Fibroblast of lung (primary cell): ENCODE results near the gene C8G. TPM values are rescaled to one million over a fixed set of nuclear protein-coding genes. Genes with fewer than 3 reads are reported as not detected.
A peak's percentile ranks its signal among the peaks of the same experiment; 100 is the strongest.

ENCODE experiments used
- DNase-seq, 2 donors: peaks; one replicate each; pipeline versions ENCODE4 v3.0.0 to v3.0.0-alpha.2; 2010; ENCODE audit warnings: low read depth in 2 of 2
- H2AFZ ChIP-seq: 2 replicates; pipeline ENCODE4 v1.5.1; 2012; ENCODE audit warnings: low read length, control low read depth, inconsistent platforms
- H3K27ac ChIP-seq: 2 replicates; pipeline ENCODE4 v1.5.1; 2011; ENCODE audit warnings: low read length, control low read depth; ENCODE audit not compliant: insufficient read depth
- H3K27me3 ChIP-seq: 2 replicates; pipeline ENCODE4 v1.5.1; 2011; ENCODE audit warnings: mild to moderate bottlenecking, low read length; ENCODE audit not compliant: control insufficient read depth, insufficient read depth
- H3K36me3 ChIP-seq: 2 replicates; pipeline ENCODE4 v1.5.1; 2011; ENCODE audit warnings: low read length; ENCODE audit not compliant: control insufficient read depth, insufficient read depth
- H3K4me1 ChIP-seq: 2 replicates; pipeline ENCODE4 v1.5.1; 2011; ENCODE audit warnings: low read length; ENCODE audit not compliant: control insufficient read depth, insufficient read depth; ENCODE audit errors: extremely low read depth
- H3K4me2 ChIP-seq: 2 replicates; pipeline ENCODE4 v1.5.1; 2011; ENCODE audit warnings: low read length, control low read depth; ENCODE audit not compliant: insufficient read depth; ENCODE audit errors: extremely low read depth
- H3K4me3 ChIP-seq, 4 experiments: fragments of 200-600 bp in 1 of 4; sonication (generic) in 1 of 4; replicated peaks in 1 of 4; 2 replicates each; pipeline ENCODE4 v1.5.1; 2011 to 2016; ENCODE audit warnings: low read length in 4 of 4, low read depth in 3 of 4, mild to moderate bottlenecking in 3 of 4, control low read depth in 2 of 4, inconsistent platforms in 1 of 4, mixed read lengths in 1 of 4; ENCODE audit not compliant: insufficient read depth in 1 of 4; ENCODE audit errors: control extremely low read depth in 1 of 4
- H3K79me2 ChIP-seq: 2 replicates; pipeline ENCODE4 v1.5.1; 2012; ENCODE audit warnings: mild to moderate bottlenecking, low read length, inconsistent platforms; ENCODE audit not compliant: control insufficient read depth, insufficient read depth
- H3K9ac ChIP-seq: 2 replicates; pipeline ENCODE4 v1.5.1; 2011; ENCODE audit warnings: mild to moderate bottlenecking, low read length, control low read depth; ENCODE audit not compliant: insufficient read depth
- H3K9me3 ChIP-seq: 2 replicates; pipeline ENCODE4 v1.5.1; 2012; ENCODE audit warnings: low read depth, low read length; ENCODE audit not compliant: control insufficient read depth, insufficient read depth
- H4K20me1 ChIP-seq: 2 replicates; pipeline ENCODE4 v1.5.1; 2011; ENCODE audit warnings: low read length; ENCODE audit not compliant: control insufficient read depth, insufficient read depth; ENCODE audit errors: extremely low read depth
- CTCF ChIP-seq, 2 donors: IDR thresholded peaks in 1 of 2; conservative IDR thresholded peaks in 1 of 2; 1 replicate in 1 of 2; 2 replicates in 1 of 2; pipeline ENCODE4 v1.5.1; 2011 to 2012; ENCODE audit warnings: low read length in 2 of 2, control low read depth in 1 of 2, inconsistent platforms in 1 of 2, low read depth in 1 of 2, mild to moderate bottlenecking in 1 of 2
- EZH2 ChIP-seq: IDR thresholded peaks from 2 replicates; pipeline ENCODE4 v1.5.1; 2012; ENCODE audit warnings: low read length, control low read depth, mild to moderate bottlenecking; ENCODE audit errors: missing control alignments
- polyA plus RNA-seq, 2 donors: library from polyadenylated mRNA; depleted of rRNA in 1 of 2; stranded (reverse) in 1 of 2; unstranded in 1 of 2; fragments of >200 nt; gene quantifications; 2 replicates each; pipeline ENCODE4 v1.2.1, GENCODE V29; 2011 to 2012; ENCODE audit warnings: missing spikeins in 1 of 2
- total RNA-seq: library from RNA; depleted of rRNA; stranded (reverse); fragments of >200 nt; gene quantifications from 2 replicates; pipeline ENCODE4 v1.2.1, GENCODE V29; 2014

Gene C8G
- total and polyA plus RNA-seq, 2 donors (not counting 1 experiment from before 2014, with no cell fraction given) = 0.40 to 1.2 TPM

DNA sequence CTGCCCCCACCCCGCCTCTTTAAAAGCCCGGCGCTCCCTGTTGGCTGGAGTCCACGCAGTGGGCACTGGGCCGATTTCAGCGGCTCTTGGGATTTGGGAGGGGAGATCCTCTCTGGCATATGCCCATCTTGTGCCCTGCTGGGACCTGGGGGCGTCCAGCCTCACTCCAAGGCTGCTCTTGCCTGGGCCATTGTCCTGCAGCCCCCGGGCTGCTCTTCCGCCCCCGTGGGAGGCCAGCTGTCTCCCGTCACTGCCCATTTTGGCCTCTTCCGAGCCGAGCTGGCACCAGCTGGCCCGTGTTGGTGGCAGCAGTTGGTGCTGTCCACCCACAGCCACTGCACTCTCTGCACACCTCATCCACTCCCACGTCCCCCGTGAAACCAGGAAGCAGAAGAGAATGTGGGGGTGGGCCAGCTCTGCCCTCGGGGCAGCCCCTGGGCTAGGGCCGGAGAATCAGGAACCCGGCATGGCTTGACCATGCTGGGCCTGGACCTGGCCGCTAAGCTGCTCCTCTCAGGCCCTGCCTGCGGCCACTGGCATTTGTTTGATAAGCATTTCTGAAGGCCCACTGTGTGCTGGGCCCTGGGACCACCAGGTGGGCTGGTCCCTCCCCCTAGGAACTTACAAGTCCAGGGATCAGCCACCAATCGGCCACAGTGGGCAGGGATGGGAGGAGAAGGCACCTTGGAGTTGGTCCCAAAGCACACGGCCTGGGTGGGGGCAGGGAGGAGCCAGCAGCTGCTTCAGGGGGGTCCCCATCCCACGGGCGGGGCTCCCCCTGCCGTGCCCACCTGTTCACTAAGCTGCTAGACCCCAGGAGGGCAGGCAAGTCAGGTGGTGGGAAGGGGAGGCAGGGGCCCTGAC, 2.2 kb downstream of the C8G start:
- Histone ChIP-seq H3K4me3 (no peak overlapping the region), H3K4me1 (peaks cover 2% of the 10 kb centered on the region), H3K36me3 (peaks cover 10% of the 10 kb centered on the region), H3K9ac (no peak overlapping the region), H3K4me2 (no peak overlapping the region), H3K27me3 (no peaks in the 10 kb centered on the region), H3K9me3 (no peaks in the 10 kb centered on the region), H2AFZ (no peak overlapping the region), H4K20me1 (no peaks in the 10 kb centered on the region), H3K27ac (no peak overlapping the region), H3K79me2 (peaks cover 17% of the 10 kb centered on the region)
- no peak for DNase-seq
- no peak for TF ChIP-seq EZH2

- peak in 1 of 2 donors; percentile 37 for DNase-seq
- Histone ChIP-seq H3K79me2 (peaks cover 10% of the 10 kb centered on the region), H3K27me3 (no peaks in the 10 kb centered on the region), H3K4me3 (no peak overlapping the region), H3K9ac (no peak overlapping the region), H3K4me2 (peak overlapping the region; percentile 32), H3K27ac (no peak overlapping the region), H3K36me3 (peaks cover 3% of the 10 kb centered on the region), H2AFZ (no peak overlapping the region), H3K9me3 (no peaks in the 10 kb centered on the region), H3K4me1 (peaks cover 2% of the 10 kb centered on the region), H4K20me1 (no peaks in the 10 kb centered on the region)
- TF ChIP-seq CTCF (conservative IDR thresholded peaks at IDR 0.05 in 1 of 2, IDR thresholded peaks at IDR 0.05 in 1 of 2; ENCODE audit: low read depth in 1 of 2, low read length in 2 of 2) = peak; percentile 47 to 53
- no peak for TF ChIP-seq EZH2
Measured at GRCh38 chr9:136947955-136948510, 3.0 kb downstream of the C8G start.

GRCh38 chr9:136949239-136949816, 4.3 kb downstream of the C8G start:
- no peak for DNase-seq
- H3K79me2 ChIP-seq = no peaks in the 10 kb centered on the region
- peak overlapping the region; percentile 42 to 61 (median 48) for H3K4me3 ChIP-seq
- H4K20me1 ChIP-seq = no peaks in the 10 kb centered on the region
- peak overlapping the region; percentile 40 for H3K9ac ChIP-seq
- no peaks in the 10 kb centered on the region for H3K27me3 ChIP-seq
- peak overlapping the region; percentile 70 for H2AFZ ChIP-seq
- no peak for TF ChIP-seq EZH2
- TF ChIP-seq CTCF (conservative IDR thresholded peaks at IDR 0.05 in 1 of 2, IDR thresholded peaks at IDR 0.05 in 1 of 2; ENCODE audit: low read depth in 1 of 2, low read length in 2 of 2) = no peak
- H3K4me1 ChIP-seq = no peaks in the 10 kb centered on the region
- no peaks in the 10 kb centered on the region for H3K9me3 ChIP-seq
- H3K36me3 ChIP-seq = no peaks in the 10 kb centered on the region
- H3K4me2 ChIP-seq = peak overlapping the region; percentile 89
- no peak overlapping the region for H3K27ac ChIP-seq
